ENCODE data around the gene DMRT2.

Gene DMRT2

GRCh38 chr9:1087120-1087881 is 37.1 kb downstream of the DMRT2 start:
- H3K27ac ChIP-seq, result no peak overlapping the region
- no peak for DNase-seq (ENCODE audit: low read depth, low spot score)
- H3K9me3 ChIP-seq (ENCODE audit: low read depth, low read length), result no peaks in the 10 kb centered on the region
- H3K4me3 ChIP-seq, result no peak overlapping the region
- TF ChIP-seq FOXP2 (optimal IDR thresholded peaks at IDR 0.05; ENCODE audit: control extremely low read depth, extremely low read length, insufficient read depth) (no peak), POLR2AphosphoS5 (IDR thresholded peaks at IDR 0.05; ENCODE audit: borderline replicate concordance, low read depth, low read length) (no peak)
- H3K36me3 ChIP-seq (ENCODE audit: insufficient read depth, low read length), result no peaks in the 10 kb centered on the region
- no peak overlapping the region for H3K9ac ChIP-seq (ENCODE audit: insufficient read length)

GRCh38 chr9:1094749-1095148 is 44.6 kb downstream of the DMRT2 start:
- DNase-seq (ENCODE audit: low read depth, low spot score), result no peak
- H3K9me3 ChIP-seq (ENCODE audit: low read depth, low read length), result no peaks in the 10 kb centered on the region
- no peaks in the 10 kb centered on the region for H3K36me3 ChIP-seq (ENCODE audit: insufficient read depth, low read length)
- no peak overlapping the region for H3K9ac ChIP-seq (ENCODE audit: insufficient read length)
- no peak overlapping the region for H3K4me3 ChIP-seq
- TF ChIP-seq EZH2 (IDR thresholded peaks at IDR 0.05) (no peak), FOXP2 (optimal IDR thresholded peaks at IDR 0.05; ENCODE audit: control extremely low read depth, extremely low read length, insufficient read depth) (no peak), POLR2AphosphoS5 (IDR thresholded peaks at IDR 0.05; ENCODE audit: borderline replicate concordance, low read depth, low read length) (no peak)
- H3K27ac ChIP-seq, result no peak overlapping the region

GRCh38 chr9:1096155-1096964 is 46.2 kb downstream of the DMRT2 start:
- Histone ChIP-seq H3K4me3 (no peak overlapping the region), H3K9me3 (ENCODE audit: low read depth, low read length) (no peaks in the 10 kb centered on the region), H3K27ac (no peak overlapping the region), H3K36me3 (ENCODE audit: insufficient read depth, low read length) (no peaks in the 10 kb centered on the region), H3K9ac (ENCODE audit: insufficient read length) (no peak overlapping the region)
- DNase-seq (ENCODE audit: low read depth, low spot score), result no peak
- TF ChIP-seq POLR2AphosphoS5 (IDR thresholded peaks at IDR 0.05; ENCODE audit: borderline replicate concordance, low read depth, low read length), result no peak
- TF ChIP-seq EZH2 (IDR thresholded peaks at IDR 0.05), result no peak
- no peak for TF ChIP-seq FOXP2 (optimal IDR thresholded peaks at IDR 0.05; ENCODE audit: control extremely low read depth, extremely low read length, insufficient read depth)

- Histone ChIP-seq H3K9ac (ENCODE audit: insufficient read length) (no peak overlapping the region), H3K4me3 (no peak overlapping the region), H3K9me3 (ENCODE audit: low read depth, low read length) (no peaks in the 10 kb centered on the region), H3K27ac (no peak overlapping the region), H3K36me3 (ENCODE audit: insufficient read depth, low read length) (no peaks in the 10 kb centered on the region)
- DNase-seq (ENCODE audit: low read depth, low spot score), result no peak
- TF ChIP-seq POLR2AphosphoS5 (IDR thresholded peaks at IDR 0.05; ENCODE audit: borderline replicate concordance, low read depth, low read length) (no peak), EZH2 (IDR thresholded peaks at IDR 0.05) (no peak), FOXP2 (optimal IDR thresholded peaks at IDR 0.05; ENCODE audit: control extremely low read depth, extremely low read length, insufficient read depth) (no peak)
These were observed 48.4 kb downstream of the DMRT2 start for GRCh38 chr9:1098551-1098950.

GRCh38 chr9:1100201-1100600 is 50.0 kb downstream of the DMRT2 start:
- TF ChIP-seq POLR2AphosphoS5 (IDR thresholded peaks at IDR 0.05; ENCODE audit: borderline replicate concordance, low read depth, low read length), result no peak
- TF ChIP-seq EZH2 (IDR thresholded peaks at IDR 0.05), result no peak
- TF ChIP-seq FOXP2 (optimal IDR thresholded peaks at IDR 0.05; ENCODE audit: control extremely low read depth, extremely low read length, insufficient read depth), result no peak
- DNase-seq (ENCODE audit: low read depth, low spot score), result no peak
- no peak overlapping the region for H3K27ac ChIP-seq
- no peak overlapping the region for H3K9ac ChIP-seq (ENCODE audit: insufficient read length)
- no peak overlapping the region for H3K4me3 ChIP-seq
- H3K36me3 ChIP-seq (ENCODE audit: insufficient read depth, low read length), result no peaks in the 10 kb centered on the region
- H3K9me3 ChIP-seq (ENCODE audit: low read depth, low read length), result no peaks in the 10 kb centered on the region

GRCh38 chr9:1100945-1101344 is 50.8 kb downstream of the DMRT2 start:
- Histone ChIP-seq H3K9me3 (ENCODE audit: low read depth, low read length) (no peaks in the 10 kb centered on the region), H3K9ac (ENCODE audit: insufficient read length) (no peak overlapping the region), H3K36me3 (ENCODE audit: insufficient read depth, low read length) (no peaks in the 10 kb centered on the region), H3K4me3 (no peak overlapping the region), H3K27ac (no peak overlapping the region)
- no peak for TF ChIP-seq EZH2 (IDR thresholded peaks at IDR 0.05)
- no peak for DNase-seq (ENCODE audit: low read depth, low spot score)

GRCh38 chr9:1101846-1102641 is 51.9 kb downstream of the DMRT2 start:
- TF ChIP-seq POLR2AphosphoS5 (IDR thresholded peaks at IDR 0.05; ENCODE audit: borderline replicate concordance, low read depth, low read length) (no peak), EZH2 (IDR thresholded peaks at IDR 0.05) (no peak), FOXP2 (optimal IDR thresholded peaks at IDR 0.05; ENCODE audit: control extremely low read depth, extremely low read length, insufficient read depth) (no peak)
- no peaks in the 10 kb centered on the region for H3K36me3 ChIP-seq (ENCODE audit: insufficient read depth, low read length)

GRCh38 chr9:1102642-1102970 is 52.4 kb downstream of the DMRT2 start:
- H3K36me3 ChIP-seq (ENCODE audit: insufficient read depth, low read length), result no peaks in the 10 kb centered on the region
- H3K4me3 ChIP-seq, result no peak overlapping the region
- no peak overlapping the region for H3K27ac ChIP-seq
- H3K9ac ChIP-seq (ENCODE audit: insufficient read length), result no peak overlapping the region
- DNase-seq (ENCODE audit: low read depth, low spot score), result no peak
- TF ChIP-seq FOXP2 (optimal IDR thresholded peaks at IDR 0.05; ENCODE audit: control extremely low read depth, extremely low read length, insufficient read depth) (no peak), POLR2AphosphoS5 (IDR thresholded peaks at IDR 0.05; ENCODE audit: borderline replicate concordance, low read depth, low read length) (no peak), EZH2 (IDR thresholded peaks at IDR 0.05) (no peak)
- H3K9me3 ChIP-seq (ENCODE audit: low read depth, low read length), result no peaks in the 10 kb centered on the region

More at GRCh38 chr9:1101846-1102641, 51.9 kb downstream of the DMRT2 start:
- H3K9me3 ChIP-seq (ENCODE audit: low read depth, low read length), result no peaks in the 10 kb centered on the region
- DNase-seq (ENCODE audit: low read depth, low spot score), result no peak
- no peak overlapping the region for H3K4me3 ChIP-seq
- no peak overlapping the region for H3K27ac ChIP-seq
- H3K9ac ChIP-seq (ENCODE audit: insufficient read length), result no peak overlapping the region

All from SK-N-MC (cell line).